ENCODE measurements around the gene ZFP36. TPM values are rescaled to one million over a fixed set of nuclear protein-coding genes. Genes with fewer than 3 reads are reported as not detected.

ZFP36 gene
- total and polyA plus RNA-seq, 2 of the 8 experiments (the other 6 are each of a cell fraction or from before 2014, with no cell fraction given) = 4.0 to 10.9 TPM

DNA sequence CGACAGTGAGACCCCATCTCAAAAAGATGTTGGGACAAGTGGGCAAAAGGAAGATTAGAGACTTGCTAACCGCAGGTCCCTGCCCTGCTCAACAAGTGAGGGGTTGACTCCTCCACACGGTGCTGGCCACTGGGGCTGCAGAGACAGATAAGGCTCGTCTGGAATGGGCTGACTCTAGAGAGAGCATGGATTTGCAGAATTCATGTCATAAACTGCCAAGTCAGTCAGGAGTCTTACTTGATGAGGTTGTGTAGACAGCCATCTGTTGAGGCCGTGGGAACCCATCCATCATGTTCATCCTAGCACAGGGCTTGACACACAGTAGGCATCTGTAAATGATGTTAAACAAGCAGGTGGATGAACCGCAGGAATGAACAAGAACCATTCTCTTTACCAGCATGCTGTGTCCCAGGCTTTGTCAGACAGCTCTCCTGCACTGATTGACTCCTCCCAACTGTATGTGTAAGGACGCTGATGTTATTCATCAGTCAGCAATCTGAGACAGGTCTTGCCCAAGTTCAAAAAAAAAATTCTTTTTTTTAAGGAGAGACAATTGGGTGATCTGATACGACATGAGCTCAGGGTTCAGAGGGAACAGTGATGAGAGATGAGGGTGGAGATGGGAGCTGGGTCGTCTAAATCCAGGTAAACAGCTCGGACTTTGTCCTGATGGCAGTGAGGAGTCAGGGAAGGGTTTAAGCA is 24.6 kb upstream of the ZFP36 start:
- POLR2A ChIA-PET (ENCODE audit: partially characterized antibody) = interaction anchor here (0.6 to 4.3 kb wide), 12 partner anchors 8 to 1855 kb away, joined by 3 to 20 read pairs (median 4); partner anchors contain the start of genes MED29, PAF1 and RPS16
- Histone ChIP-seq H3K27me3 (replicated peaks in 1 of 4; ENCODE audit: control insufficient read depth in 3 of 4, extremely low read depth in 1 of 4, insufficient read depth in 3 of 4, low read length in 3 of 4) (no peaks in the 10 kb centered on the region), H2BK120ac (replicated peaks; ENCODE audit: low read depth, low read length) (no peak overlapping the region), H2BK5ac (ENCODE audit: low read depth, low read length) (no peak overlapping the region), H3K27ac (ENCODE audit: low read depth, low read length) (no peak overlapping the region), H3K4me3 (ENCODE audit: extremely low read depth in 1 of 4, insufficient read depth in 2 of 4, low read depth in 3 of 4, low read length in 4 of 4) (no peak overlapping the region), H3K9me3 (ENCODE audit: insufficient read depth in 2 of 2, low read depth in 1 of 2, low read length in 1 of 2) (no peaks in the 10 kb centered on the region), H2BK15ac (ENCODE audit: low read length) (no peak overlapping the region), H4K5ac (ENCODE audit: insufficient read length, low read depth, low read length) (no peak overlapping the region), H3K9ac (replicated peaks in 1 of 4; ENCODE audit: extremely low read depth in 1 of 4, low read depth in 3 of 4, low read length in 3 of 4) (no peak overlapping the region), H3K4ac (replicated peaks; ENCODE audit: insufficient read length, low read depth, low read length) (no peak overlapping the region), H3K23ac (ENCODE audit: insufficient read length) (no peak overlapping the region), H3K4me1 (replicated peaks in 1 of 4; ENCODE audit: control insufficient read depth in 3 of 4, insufficient read depth in 4 of 4, low read length in 3 of 4) (peaks cover 0 to 6% (median 0%) of the 10 kb centered on the region in 4 experiments; a peak in 2 of 7 replicates), H3K79me2 (ENCODE audit: control insufficient read depth in 1 of 2, insufficient read depth in 2 of 2, low read length in 2 of 2) (no peaks in the 10 kb centered on the region), H2BK20ac (ENCODE audit: low read length) (no peak overlapping the region), H4K8ac (ENCODE audit: extremely low read depth, insufficient read depth, low read length) (no peak overlapping the region), H4K91ac (replicated peaks; ENCODE audit: insufficient read length, low read length) (no peak overlapping the region), H3K56ac (replicated peaks; ENCODE audit: insufficient read length, low read depth, low read length) (no peak overlapping the region), H2BK12ac (ENCODE audit: low read depth, low read length) (no peak overlapping the region), H4K20me1 (replicated peaks in 1 of 2; ENCODE audit: control insufficient read depth in 1 of 2, insufficient read depth in 2 of 2, low read length in 2 of 2) (peaks cover 0 to 8% of the 10 kb centered on the region in 2 experiments), H3K36me3 (ENCODE audit: control insufficient read depth in 2 of 4, insufficient read depth in 4 of 4, low read length in 3 of 4) (peaks cover 39 to 85% (median 57%) of the 10 kb centered on the region in 4 experiments), H3K4me2 (ENCODE audit: insufficient read depth in 1 of 2, low read depth in 2 of 2, low read length in 2 of 2) (no peak overlapping the region), H2AFZ (ENCODE audit: low read length) (no peak overlapping the region), H2AK5ac (ENCODE audit: low read depth, low read length) (no peak overlapping the region), H3K14ac (ENCODE audit: insufficient read length) (no peak overlapping the region), H3K79me1 (ENCODE audit: low read depth, low read length) (no peaks in the 10 kb centered on the region; the same call in 1 of the 2 replicates), H3K18ac (ENCODE audit: extremely low read depth, low read length) (no peak overlapping the region), H3K23me2 (ENCODE audit: low read depth, low read length) (no peaks in the 10 kb centered on the region)
- CTCF ChIA-PET (ENCODE audit: partially characterized antibody) = interaction anchor here (0.6 to 3.2 kb wide), 6 partner anchors 15 to 71 kb away, joined by 3 to 10 read pairs (median 5); no protein-coding TSS in a partner anchor
- TF ChIP-seq CHD2 (IDR thresholded peaks at IDR 0.05; ENCODE audit: low read length) (no peak), POLR2A (IDR thresholded peaks at IDR 0.05; ENCODE audit: control extremely low read depth in 1 of 2, low read depth in 2 of 2, low read length in 2 of 2) (no peak), SP1 (IDR thresholded peaks at IDR 0.05; ENCODE audit: low read depth, low read length) (no peak), CHD1 (IDR thresholded peaks at IDR 0.05; ENCODE audit: low read depth, low read length) (no peak), POLR2AphosphoS5 (IDR thresholded peaks at IDR 0.05; ENCODE audit: low read depth, low read length) (no peak), NRF1 (IDR thresholded peaks at IDR 0.05; ENCODE audit: low read depth, low read length) (no peak)
- TF ChIP-seq, protein P1, sequence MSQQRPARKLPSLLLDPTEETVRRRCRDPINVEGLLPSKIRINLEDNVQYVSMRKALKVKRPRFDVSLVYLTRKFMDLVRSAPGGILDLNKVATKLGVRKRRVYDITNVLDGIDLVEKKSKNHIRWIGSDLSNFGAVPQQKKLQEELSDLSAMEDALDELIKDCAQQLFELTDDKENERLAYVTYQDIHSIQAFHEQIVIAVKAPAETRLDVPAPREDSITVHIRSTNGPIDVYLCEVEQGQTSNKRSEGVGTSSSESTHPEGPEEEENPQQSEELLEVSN (IDR thresholded peaks at IDR 0.05) = no peak
- FAIRE-seq (no peak), DNase-seq (ENCODE audit: low read depth in 1 of 2, low spot score in 2 of 2) (no peak)
- WGBS, 2 experiments (ENCODE audit: extremely low coverage in 1 of 2, insufficient coverage in 1 of 2, insufficient read length in 1 of 2, insufficient replicate concordance in 2 of 2, low coverage in 1 of 2, low lambda C conversion rate in 2 of 2, missing lambda C conversion rate in 1 of 2) = 86% methylated on average over 10 of the region's 10 CpGs; no CpG with 5 or more reads in 1 of the 2 experiments

All from H1 (cell line).